IMR-90 (cell line): ENCODE data around the gene CACNA1D. TPM values are rescaled to one million over a fixed set of nuclear protein-coding genes. Genes with fewer than 3 reads are reported as not detected.

Experiments used
- ATAC-seq: fragments of 200-7000 bp; cut with Tn5 transposase; 2 replicates; pipeline ENCODE4 v1.9.1; 2020; ENCODE audit warnings: low read depth, mild to moderate bottlenecking, moderate library complexity
- BruUV-seq: library from RNA; stranded (reverse); fragments of 400-500 nt; replicated peaks from 2 replicates; lab custom pipeline; 2021; lab: Mats Ljungman, UMichigan
- CTCF ChIA-PET: fragments of 300-600 bp; formaldehyde crosslinking; extraction: SDS; loops from one replicate; lab custom pipeline; 2021; ENCODE audit warnings: antibody characterized with exemption; lab: Yijun Ruan, JAX
- POLR2A ChIA-PET: fragments of 300-600 bp; sonication (Branson Sonifier 250); formaldehyde crosslinking; loops from one replicate; lab custom pipeline; 2022; ENCODE audit warnings: antibody characterized with exemption; ENCODE audit not compliant: unreplicated experiment; lab: Charles Lee
- DNase-seq: peaks from one replicate; pipeline ENCODE4 v3.0.0; 2013
- H2AFZ ChIP-seq: replicated peaks from 2 replicates; pipeline ENCODE3; 2013; ENCODE audit warnings: low read length, mild to moderate bottlenecking; ENCODE audit not compliant: poor library complexity
- H2AK5ac ChIP-seq: 2 replicates; pipeline ENCODE4 v1.6.1; 2013; ENCODE audit warnings: low read depth, low read length, inconsistent platforms
- H2AK9ac ChIP-seq: replicated peaks from 2 replicates; pipeline ENCODE3; 2013; ENCODE audit warnings: mild to moderate bottlenecking, low read depth, low read length, moderate library complexity; ENCODE audit not compliant: poor library complexity
- H2BK120ac ChIP-seq: 2 replicates; pipeline ENCODE4 v1.6.1; 2013; ENCODE audit warnings: low read depth, low read length, inconsistent platforms
- H2BK15ac ChIP-seq: 3 replicates; pipeline ENCODE4 v1.6.1; 2013; ENCODE audit warnings: low read depth, low read length, inconsistent platforms
- H2BK20ac ChIP-seq: 2 replicates; pipeline ENCODE4 v1.6.1; 2013; ENCODE audit warnings: low read depth, mild to moderate bottlenecking, inconsistent platforms, low read length, moderate library complexity
- H2BK5ac ChIP-seq: 2 replicates; pipeline ENCODE4 v1.6.1; 2013; ENCODE audit warnings: mild to moderate bottlenecking, low read depth, low read length, inconsistent platforms; ENCODE audit not compliant: poor library complexity, severe bottlenecking
- H3K14ac ChIP-seq: replicated peaks from 2 replicates; pipeline ENCODE4 v1.6.1; 2013; ENCODE audit warnings: low read depth, low read length, inconsistent platforms
- H3K18ac ChIP-seq: 2 replicates; pipeline ENCODE4 v1.6.1; 2013; ENCODE audit warnings: low read depth, low read length, control low read depth
- H3K23ac ChIP-seq: 2 replicates; pipeline ENCODE4 v1.6.1; 2013; ENCODE audit warnings: low read depth, low read length, inconsistent platforms
- H3K27ac ChIP-seq: 2 replicates; pipeline ENCODE4 v1.5.1; 2013; ENCODE audit warnings: mild to moderate bottlenecking, control low read depth, low read length; ENCODE audit not compliant: insufficient read depth
- H3K27me3 ChIP-seq: 2 replicates; pipeline ENCODE4 v1.6.1; 2013; ENCODE audit warnings: low read length; ENCODE audit not compliant: control insufficient read depth, insufficient read depth
- H3K36me3 ChIP-seq: 2 replicates; pipeline ENCODE4 v1.6.1; 2013; ENCODE audit warnings: low read length, mixed read lengths; ENCODE audit not compliant: control insufficient read depth, insufficient read depth
- H3K4ac ChIP-seq: 2 replicates; pipeline ENCODE4 v1.6.1; 2013; ENCODE audit warnings: low read depth, low read length, inconsistent platforms
- H3K4me1 ChIP-seq: 2 replicates; pipeline ENCODE4 v1.6.1; 2013; ENCODE audit warnings: low read length, mixed read lengths; ENCODE audit not compliant: control insufficient read depth, insufficient read depth
- H3K4me2 ChIP-seq: 2 replicates; pipeline ENCODE4 v1.6.1; 2013; ENCODE audit warnings: low read depth, mild to moderate bottlenecking, control low read depth, low read length, moderate library complexity
- H3K4me3 ChIP-seq: 2 replicates; pipeline ENCODE4 v1.5.1; 2013; ENCODE audit warnings: low read depth, mild to moderate bottlenecking, control low read depth, low read length, moderate library complexity; ENCODE audit not compliant: insufficient read depth
- H3K56ac ChIP-seq: 2 replicates; pipeline ENCODE4 v1.6.1; 2013; ENCODE audit warnings: low read length, inconsistent platforms; ENCODE audit not compliant: insufficient read depth; ENCODE audit errors: extremely low read depth
- H3K79me1 ChIP-seq, 2 experiments: 2 replicates each; pipeline ENCODE4 v1.6.1; 2013; ENCODE audit warnings: low read length in 2 of 2, inconsistent platforms in 1 of 2, low read depth in 1 of 2
- H3K9ac ChIP-seq: 2 replicates; pipeline ENCODE4 v1.6.1; 2013; ENCODE audit warnings: low read depth, low read length, control low read depth
- H3K9me1 ChIP-seq: 2 replicates; pipeline ENCODE4 v1.6.1; 2013; ENCODE audit warnings: low read length, inconsistent platforms; ENCODE audit not compliant: insufficient read depth
- H3K9me3 ChIP-seq: 2 replicates; pipeline ENCODE4 v1.6.1; 2013; ENCODE audit warnings: low read length; ENCODE audit not compliant: control insufficient read depth, insufficient read depth
- H4K20me1 ChIP-seq: 2 replicates; pipeline ENCODE4 v1.6.1; 2013; ENCODE audit warnings: low read length, inconsistent platforms; ENCODE audit not compliant: insufficient read depth
- H4K5ac ChIP-seq: 2 replicates; pipeline ENCODE4 v1.6.1; 2013; ENCODE audit warnings: mild to moderate bottlenecking, low read depth, low read length, control low read depth
- H4K8ac ChIP-seq, 2 experiments: 2 replicates each; pipeline ENCODE4 v1.6.1; 2013; ENCODE audit warnings: low read depth in 2 of 2, low read length in 2 of 2, control low read depth in 1 of 2, inconsistent platforms in 1 of 2
- H4K91ac ChIP-seq: 2 replicates; pipeline ENCODE4 v1.6.1; 2013; ENCODE audit warnings: low read depth, low read length, inconsistent platforms; ENCODE audit not compliant: insufficient read depth
- CEBPB ChIP-seq: IDR thresholded peaks from 2 replicates; pipeline ENCODE4 v1.6.1; 2012; ENCODE audit warnings: low read depth, low read length, improper control_type of control experiment
- CHD1 ChIP-seq: IDR thresholded peaks from 2 replicates; pipeline ENCODE4 v1.6.1; 2012; ENCODE audit warnings: low read depth, low read length, improper control_type of control experiment
- FOS ChIP-seq: fragments of 150-350 bp; IDR thresholded peaks from 2 replicates; pipeline ENCODE4 v1.6.1; 2016; ENCODE audit warnings: low read depth, low read length
- MAFK ChIP-seq: IDR thresholded peaks from 2 replicates; pipeline ENCODE4 v1.6.1; 2012; ENCODE audit warnings: low read depth, low read length, improper control_type of control experiment
- MAZ ChIP-seq: IDR thresholded peaks from 2 replicates; pipeline ENCODE4 v1.6.1; 2012; ENCODE audit warnings: low read depth, mild to moderate bottlenecking, low read length, improper control_type of control experiment, moderate library complexity, borderline replicate concordance
- MXI1 ChIP-seq: IDR thresholded peaks from 2 replicates; pipeline ENCODE4 v1.6.1; 2012; ENCODE audit warnings: low read depth, mild to moderate bottlenecking, low read length, moderate library complexity, borderline replicate concordance
- NFE2L2 ChIP-seq: fragments of 150-350 bp; IDR thresholded peaks from 2 replicates; pipeline ENCODE4 v1.6.1; 2016; ENCODE audit warnings: low read depth, mild to moderate bottlenecking, low read length
- POLR2A ChIP-seq: IDR thresholded peaks from 2 replicates; pipeline ENCODE4 v1.6.1; 2012; ENCODE audit warnings: mild to moderate bottlenecking, low read depth, low read length
- RAD21 ChIP-seq: IDR thresholded peaks from 2 replicates; pipeline ENCODE4 v1.6.1; 2012; ENCODE audit warnings: low read length, improper control_type of control experiment
- RCOR1 ChIP-seq: IDR thresholded peaks from 2 replicates; pipeline ENCODE4 v1.6.1; 2012; ENCODE audit warnings: mild to moderate bottlenecking, low read length, improper control_type of control experiment; ENCODE audit not compliant: insufficient replicate concordance
- RFX5 ChIP-seq: IDR thresholded peaks from 2 replicates; pipeline ENCODE4 v1.8.0; 2012; ENCODE audit warnings: low read depth, mild to moderate bottlenecking, low read length, moderate library complexity
- SMC3 ChIP-seq: fragments of 150-350 bp; IDR thresholded peaks from 2 replicates; pipeline ENCODE4 v1.6.1; 2016; ENCODE audit warnings: low read depth, mild to moderate bottlenecking, antibody characterized with exemption, low read length, moderate library complexity
- WGBS, 2 experiments: methylation state at CpG; one replicate each; pipeline versions ENCODE4 v1.1.5 to v1.1.7; 2013; ENCODE audit warnings: missing lambda C conversion rate in 2 of 2; ENCODE audit not compliant: insufficient read length in 1 of 2; ENCODE audit errors: extremely low coverage in 2 of 2; 5-methylcytosine and 5-hydroxymethylcytosine counted together
- dilution Hi-C: fragments of 300-500 bp; cut with HindIII; formaldehyde crosslinking; loops from one replicate; pipeline ENCODE4 v1.14.3; 2018; ENCODE audit warnings: low sequenced_read_pairs; ENCODE audit not compliant: unreplicated experiment
- in situ Hi-C: fragments of 300-500 bp; cut with MboI; formaldehyde crosslinking; loops from 3 replicates; pipeline ENCODE4 v1.14.3; 2019; ENCODE audit warnings: low sequenced_read_pairs, inconsistent platforms, mixed read lengths
- intact Hi-C: fragments of 100-400 bp; cut with micrococcal nuclease; formaldehyde crosslinking; loops from 2 replicates; pipeline ENCODE4 v1.10.0; 2022
- polyA plus RNA-seq, 3 experiments: library from polyadenylated mRNA; depleted of rRNA; stranded (reverse); fragments of >200 nt; gene quantifications; 2 replicates each; pipeline ENCODE4 v1.2.3, GENCODE V29; 2012; ENCODE audit warnings: low replicate concordance in 1 of 3
- total RNA-seq: library from RNA; depleted of rRNA; stranded (reverse); fragments of >200 nt; gene quantifications from 2 replicates; pipeline ENCODE4 v1.2.3, GENCODE V29; 2012
- TF ChIP-seq, protein P1 (sequence below): fragments of 150-350 bp; IDR thresholded peaks from 2 replicates; pipeline ENCODE4 v1.6.1; 2017; ENCODE audit warnings: mild to moderate bottlenecking, antibody characterized with exemption, low read length, low read depth
- TF ChIP-seq, protein P2 (sequence below): conservative IDR thresholded peaks from 2 replicates; pipeline ENCODE4 v1.5.1; 2012; ENCODE audit warnings: mild to moderate bottlenecking, low read depth, low read length, improper control_type of control experiment

Gene CACNA1D
- total and polyA plus RNA-seq, 2 of the 4 experiments (the other 2 are of a cell fraction), result 0.07 TPM; not detected in 1

DNA sequence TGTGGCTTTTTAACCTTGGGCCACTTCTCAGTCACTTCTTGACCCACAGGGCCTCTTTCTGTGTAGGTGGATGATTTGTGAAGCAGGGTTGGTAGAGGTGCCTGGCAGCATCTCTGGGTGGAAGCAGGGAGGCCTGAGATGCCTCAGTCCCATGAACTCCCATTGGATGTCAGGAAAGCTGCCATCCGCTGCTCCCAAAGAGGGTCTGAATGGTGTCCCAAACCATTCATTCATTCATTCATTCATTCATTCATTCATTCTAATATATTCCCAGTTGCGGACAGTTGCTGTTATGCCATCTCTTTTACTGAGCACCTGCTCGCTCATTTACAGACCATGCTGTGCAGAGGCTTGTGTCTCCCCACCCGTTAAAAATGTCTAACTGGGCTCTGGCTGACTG, 253.1 kb downstream of the CACNA1D start:
- no peak overlapping the region for H3K23ac ChIP-seq
- in situ Hi-C loops (no loop called here), intact Hi-C loops (no loop called here), dilution Hi-C loops (no loop called here)
- H3K9ac ChIP-seq, result no peak overlapping the region
- no peak overlapping the region for H3K27ac ChIP-seq
- no peaks in the 10 kb centered on the region for H3K4me1 ChIP-seq
- CTCF ChIA-PET, result no interaction called here
- H2AK9ac ChIP-seq, result no peak overlapping the region
- TF ChIP-seq, protein P1, sequence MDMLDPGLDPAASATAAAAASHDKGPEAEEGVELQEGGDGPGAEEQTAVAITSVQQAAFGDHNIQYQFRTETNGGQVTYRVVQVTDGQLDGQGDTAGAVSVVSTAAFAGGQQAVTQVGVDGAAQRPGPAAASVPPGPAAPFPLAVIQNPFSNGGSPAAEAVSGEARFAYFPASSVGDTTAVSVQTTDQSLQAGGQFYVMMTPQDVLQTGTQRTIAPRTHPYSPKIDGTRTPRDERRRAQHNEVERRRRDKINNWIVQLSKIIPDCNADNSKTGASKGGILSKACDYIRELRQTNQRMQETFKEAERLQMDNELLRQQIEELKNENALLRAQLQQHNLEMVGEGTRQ, result no peak
- TF ChIP-seq MXI1, result no peak
- TF ChIP-seq, protein P2, sequence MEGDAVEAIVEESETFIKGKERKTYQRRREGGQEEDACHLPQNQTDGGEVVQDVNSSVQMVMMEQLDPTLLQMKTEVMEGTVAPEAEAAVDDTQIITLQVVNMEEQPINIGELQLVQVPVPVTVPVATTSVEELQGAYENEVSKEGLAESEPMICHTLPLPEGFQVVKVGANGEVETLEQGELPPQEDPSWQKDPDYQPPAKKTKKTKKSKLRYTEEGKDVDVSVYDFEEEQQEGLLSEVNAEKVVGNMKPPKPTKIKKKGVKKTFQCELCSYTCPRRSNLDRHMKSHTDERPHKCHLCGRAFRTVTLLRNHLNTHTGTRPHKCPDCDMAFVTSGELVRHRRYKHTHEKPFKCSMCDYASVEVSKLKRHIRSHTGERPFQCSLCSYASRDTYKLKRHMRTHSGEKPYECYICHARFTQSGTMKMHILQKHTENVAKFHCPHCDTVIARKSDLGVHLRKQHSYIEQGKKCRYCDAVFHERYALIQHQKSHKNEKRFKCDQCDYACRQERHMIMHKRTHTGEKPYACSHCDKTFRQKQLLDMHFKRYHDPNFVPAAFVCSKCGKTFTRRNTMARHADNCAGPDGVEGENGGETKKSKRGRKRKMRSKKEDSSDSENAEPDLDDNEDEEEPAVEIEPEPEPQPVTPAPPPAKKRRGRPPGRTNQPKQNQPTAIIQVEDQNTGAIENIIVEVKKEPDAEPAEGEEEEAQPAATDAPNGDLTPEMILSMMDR, result no peak
- no peak for TF ChIP-seq RCOR1
- TF ChIP-seq MAZ, result no peak
- no peak for TF ChIP-seq SMC3
- no peak for TF ChIP-seq NFE2L2
- TF ChIP-seq RAD21, result no peak
- no peak for TF ChIP-seq CEBPB
- TF ChIP-seq RFX5, result no peak
- TF ChIP-seq CHD1, result no peak
- no peak for TF ChIP-seq POLR2A
- no peak for TF ChIP-seq FOS
- no peak for TF ChIP-seq MAFK
- H2AFZ ChIP-seq, result no peak overlapping the region
- no peak overlapping the region for H4K8ac ChIP-seq
- H3K4me3 ChIP-seq, result no peak overlapping the region
- no peaks in the 10 kb centered on the region for H3K9me3 ChIP-seq
- no peak overlapping the region for H4K91ac ChIP-seq
- H2AK5ac ChIP-seq, result no peak overlapping the region
- H3K18ac ChIP-seq, result no peak overlapping the region
- no peaks in the 10 kb centered on the region for H3K9me1 ChIP-seq
- POLR2A ChIA-PET, result no interaction called here
- H4K5ac ChIP-seq, result no peak overlapping the region
- no peak overlapping the region for H2BK120ac ChIP-seq
- no peak overlapping the region for H3K4me2 ChIP-seq
- no peak overlapping the region for H3K56ac ChIP-seq
- no peaks in the 10 kb centered on the region for H4K20me1 ChIP-seq
- H2BK5ac ChIP-seq, result no peak overlapping the region
- H3K27me3 ChIP-seq, result no peaks in the 10 kb centered on the region; the same call in 1 of the 2 replicates
- no TSS peak for BruUV-seq
- ATAC-seq (no peak), DNase-seq (no peak)
- H3K14ac ChIP-seq, result no peak overlapping the region
- H3K79me1 ChIP-seq, result no peaks in the 10 kb centered on the region
- WGBS, 2 experiments, result 82% methylated on average over 3 of the region's 4 CpGs; no CpG with 5 or more reads in 1 of the 2 experiments
- no peaks in the 10 kb centered on the region for H3K36me3 ChIP-seq
- H2BK15ac ChIP-seq, result no peak overlapping the region
- no peak overlapping the region for H2BK20ac ChIP-seq
- H3K4ac ChIP-seq, result no peak overlapping the region
